GM12873 (cell line): ENCODE data around the gene DBT.

Experiments
- TF ChIP-seq, protein P1 (sequence below): IDR thresholded peaks from 2 replicates; pipeline ENCODE4 v1.5.1; 2012; ENCODE audit warnings: low read depth, mild to moderate bottlenecking, moderate library complexity, low read length, control low read depth; ENCODE audit not compliant: insufficient read depth; ENCODE audit errors: missing control alignments

Gene DBT

DNA sequence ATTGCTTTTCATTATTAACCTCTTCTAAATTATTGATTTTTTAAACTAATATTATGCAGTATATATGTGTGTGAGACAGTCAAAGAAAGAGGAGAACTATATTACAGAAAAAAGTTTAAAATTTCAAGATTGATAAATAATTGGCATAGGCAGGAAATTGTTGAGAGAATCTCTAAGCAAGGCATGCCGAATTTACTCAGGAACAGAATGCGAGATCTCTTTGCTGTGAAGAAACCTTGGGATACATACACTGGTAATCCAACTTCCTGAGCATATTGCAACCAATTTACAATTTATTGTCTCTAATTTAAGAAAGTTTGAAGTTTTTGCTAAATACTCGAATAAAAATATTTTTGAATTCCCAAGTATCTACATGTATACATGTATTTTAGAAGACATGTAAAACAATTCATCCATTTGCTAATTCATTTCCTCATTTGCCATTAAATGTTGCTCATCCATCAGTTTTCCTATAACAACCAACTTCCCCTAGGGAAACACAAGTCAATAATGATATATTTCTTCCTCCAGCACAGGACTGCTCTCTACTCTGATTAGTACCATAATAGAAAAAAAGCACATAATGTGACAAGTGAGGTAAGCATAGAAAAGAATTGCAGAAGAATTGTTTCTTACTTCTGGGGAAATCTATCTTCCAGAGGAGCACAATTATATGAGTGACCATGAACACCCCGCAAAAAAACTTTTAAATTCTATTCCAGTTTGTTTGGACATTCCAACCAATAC is 72.2 kb downstream of the DBT start:
- TF ChIP-seq, protein P1, sequence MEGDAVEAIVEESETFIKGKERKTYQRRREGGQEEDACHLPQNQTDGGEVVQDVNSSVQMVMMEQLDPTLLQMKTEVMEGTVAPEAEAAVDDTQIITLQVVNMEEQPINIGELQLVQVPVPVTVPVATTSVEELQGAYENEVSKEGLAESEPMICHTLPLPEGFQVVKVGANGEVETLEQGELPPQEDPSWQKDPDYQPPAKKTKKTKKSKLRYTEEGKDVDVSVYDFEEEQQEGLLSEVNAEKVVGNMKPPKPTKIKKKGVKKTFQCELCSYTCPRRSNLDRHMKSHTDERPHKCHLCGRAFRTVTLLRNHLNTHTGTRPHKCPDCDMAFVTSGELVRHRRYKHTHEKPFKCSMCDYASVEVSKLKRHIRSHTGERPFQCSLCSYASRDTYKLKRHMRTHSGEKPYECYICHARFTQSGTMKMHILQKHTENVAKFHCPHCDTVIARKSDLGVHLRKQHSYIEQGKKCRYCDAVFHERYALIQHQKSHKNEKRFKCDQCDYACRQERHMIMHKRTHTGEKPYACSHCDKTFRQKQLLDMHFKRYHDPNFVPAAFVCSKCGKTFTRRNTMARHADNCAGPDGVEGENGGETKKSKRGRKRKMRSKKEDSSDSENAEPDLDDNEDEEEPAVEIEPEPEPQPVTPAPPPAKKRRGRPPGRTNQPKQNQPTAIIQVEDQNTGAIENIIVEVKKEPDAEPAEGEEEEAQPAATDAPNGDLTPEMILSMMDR = no peak

DNA sequence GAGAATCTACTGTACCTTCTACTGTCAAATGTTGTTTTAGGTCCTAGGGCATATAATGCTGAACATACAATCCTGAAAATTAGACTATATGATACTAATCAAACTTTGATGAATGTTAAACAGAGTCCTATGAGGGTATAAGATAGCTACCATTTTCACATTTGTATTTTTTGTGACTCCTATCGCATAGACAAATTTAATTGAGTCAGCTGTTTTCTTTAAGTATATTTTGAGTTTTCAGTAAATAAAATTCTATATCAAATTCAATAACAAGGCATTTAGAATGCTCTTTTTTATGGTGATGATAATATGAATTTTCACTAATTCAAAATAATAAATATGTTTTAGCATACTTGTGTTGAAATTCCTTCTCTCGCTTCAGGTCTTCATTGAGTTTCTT is 81.6 kb downstream of the DBT start:
- TF ChIP-seq, protein P1 = no peak

DNA sequence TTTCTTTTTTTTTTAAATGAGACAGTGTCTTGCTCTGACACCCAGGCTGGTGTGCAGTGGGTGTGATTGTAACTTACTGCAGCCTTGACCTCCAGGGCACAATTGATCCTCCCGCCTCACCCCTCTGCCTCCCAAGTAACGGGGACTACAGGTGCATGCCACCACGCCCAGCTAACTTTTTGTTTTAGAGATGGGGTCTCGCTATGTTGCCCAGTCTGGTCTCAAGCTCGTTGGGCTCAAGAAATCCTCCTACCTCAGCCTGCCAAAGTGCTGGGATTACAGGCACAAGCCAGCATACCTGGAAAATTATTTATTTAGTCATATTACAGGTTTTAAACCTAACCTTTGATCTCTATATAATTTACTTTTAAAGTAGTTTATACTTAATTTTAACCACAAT is 84.9 kb downstream of the DBT start:
- TF ChIP-seq, protein P1 = no peak

DNA sequence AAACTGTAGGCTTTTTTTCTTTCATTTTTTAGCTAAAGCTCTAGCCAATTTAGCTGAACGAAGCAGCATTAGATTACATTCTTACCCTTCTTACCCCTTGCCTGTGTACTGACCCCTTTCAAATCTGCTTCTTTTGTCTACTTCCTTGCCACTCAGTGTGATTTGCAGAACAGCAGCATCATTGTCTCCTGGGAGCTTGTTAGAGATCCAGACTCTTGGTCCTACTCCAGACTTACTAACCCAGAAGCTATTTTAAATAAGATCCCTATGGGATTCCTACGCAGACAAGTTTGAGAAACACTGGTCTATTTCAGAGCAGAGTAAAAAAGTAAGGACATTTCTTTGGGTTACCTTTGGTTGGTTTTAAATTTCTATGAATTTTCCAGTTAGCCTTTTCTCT is 85.4 kb downstream of the DBT start:
- TF ChIP-seq, protein P1 = no peak

DNA sequence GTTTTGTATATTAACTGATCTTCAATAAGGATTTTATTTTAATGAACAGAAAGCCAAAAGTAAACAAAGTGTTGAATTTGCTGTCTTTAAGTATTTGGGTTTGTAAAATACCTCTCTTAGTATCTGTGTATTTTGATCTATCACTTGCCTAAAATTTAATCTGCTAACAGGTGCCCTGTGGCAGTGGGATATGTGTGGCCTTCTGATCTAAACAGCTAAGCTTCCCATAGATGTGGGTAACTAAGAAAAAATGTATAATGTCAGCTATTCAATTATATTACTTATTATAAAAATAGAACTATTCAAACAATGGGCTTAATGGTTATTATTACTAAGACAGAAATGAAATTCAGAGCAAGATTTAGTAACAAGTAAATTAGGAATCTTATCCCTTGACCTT is 86.8 kb downstream of the DBT start:
- TF ChIP-seq, protein P1 = no peak

DNA sequence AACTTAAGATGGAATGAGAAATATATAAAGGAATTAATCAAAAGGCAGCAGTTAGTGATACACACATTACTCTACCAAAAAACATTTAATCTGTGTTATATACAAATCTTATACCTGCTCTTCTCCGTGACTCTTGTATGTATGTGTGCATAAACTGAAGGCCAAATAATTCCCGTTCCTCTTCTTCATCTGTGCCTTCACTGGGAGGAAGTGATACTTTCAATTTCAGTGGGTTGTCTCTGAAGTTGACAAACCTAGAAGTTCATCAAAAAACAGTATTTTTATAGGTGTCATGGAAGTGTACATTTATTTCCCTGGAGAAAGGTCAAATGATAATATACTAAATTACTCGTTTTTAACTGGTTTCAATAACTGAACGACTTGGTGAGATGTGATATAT is 97.4 kb downstream of the DBT start:
- TF ChIP-seq, protein P1 = no peak

DNA sequence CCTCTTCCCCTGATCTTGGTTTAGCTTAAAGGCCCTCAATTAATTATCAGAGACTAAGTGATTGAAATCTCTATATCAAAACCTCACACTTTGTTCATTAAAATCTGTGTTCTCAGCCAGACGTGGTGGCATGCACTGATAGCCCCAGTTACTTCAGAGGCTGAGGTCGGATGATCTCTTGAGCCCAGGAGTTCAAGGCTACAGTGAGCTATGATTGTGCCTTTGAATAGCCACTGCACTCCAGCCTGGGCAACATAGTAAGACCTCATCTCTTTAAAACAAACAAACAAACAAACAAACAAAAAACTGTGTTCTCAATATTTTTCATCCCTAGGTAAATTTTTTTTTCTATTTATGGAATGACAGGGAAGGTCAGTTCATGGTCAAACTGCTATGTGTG is 98.0 kb downstream of the DBT start:
- TF ChIP-seq, protein P1 = no peak

DNA sequence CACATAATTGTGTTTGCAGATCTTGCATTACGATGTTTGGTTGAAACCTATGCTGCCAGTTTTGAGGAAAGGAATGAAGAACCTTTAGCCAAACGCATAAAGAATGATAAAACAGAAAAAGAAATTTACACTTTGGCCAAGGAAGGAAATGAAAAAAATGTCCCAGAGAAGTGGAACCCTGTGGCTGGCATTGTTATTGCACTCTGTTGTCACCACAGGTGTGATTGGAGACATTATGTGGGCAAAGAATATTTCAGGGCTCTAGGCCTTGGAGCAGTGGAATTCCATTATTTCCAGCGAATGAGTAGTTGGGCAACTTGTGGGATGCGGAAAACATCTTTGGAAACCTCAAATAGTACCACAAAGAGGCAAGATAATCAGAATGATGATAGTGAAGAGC is 101.8 kb downstream of the DBT start:
- TF ChIP-seq, protein P1 = no peak
